Caki2 (cell line): ENCODE results near the gene SGPP2. TPM values are rescaled to one million over a fixed set of nuclear protein-coding genes. Genes with fewer than 3 reads are reported as not detected.
"Not testable (repeated sequence)": the region's sequence is repeated elsewhere in the genome, so short reads cannot be mapped to it uniquely, and the experiment has no call there.

Source experiments
- DNase-seq: peaks from one replicate; pipeline ENCODE4 v3.0.0-alpha.2; 2015; ENCODE audit warnings: low read depth
- in situ Hi-C: cut with HindIII; loops from 2 replicates; pipeline ENCODE4 v1.10.0; 2016; ENCODE audit warnings: low sequenced_read_pairs, low pct_unique_long_range_greater_than_20kb, mixed read lengths
- total RNA-seq: library from RNA; depleted of rRNA; stranded (reverse); fragments of >200 nt; shearing (Covaris generic); gene quantifications from 2 replicates; pipeline ENCODE4 v1.2.3, GENCODE V29; 2014; ENCODE audit warnings: low replicate concordance

Gene SGPP2
- total RNA-seq, 1 experiment from 2014 or later: 8.1 TPM

- DNase-seq: no peak
- in situ Hi-C loops: no loop called here
Observed at GRCh38 chr2:222554517-222554916, 130.2 kb downstream of the SGPP2 start.

DNA sequence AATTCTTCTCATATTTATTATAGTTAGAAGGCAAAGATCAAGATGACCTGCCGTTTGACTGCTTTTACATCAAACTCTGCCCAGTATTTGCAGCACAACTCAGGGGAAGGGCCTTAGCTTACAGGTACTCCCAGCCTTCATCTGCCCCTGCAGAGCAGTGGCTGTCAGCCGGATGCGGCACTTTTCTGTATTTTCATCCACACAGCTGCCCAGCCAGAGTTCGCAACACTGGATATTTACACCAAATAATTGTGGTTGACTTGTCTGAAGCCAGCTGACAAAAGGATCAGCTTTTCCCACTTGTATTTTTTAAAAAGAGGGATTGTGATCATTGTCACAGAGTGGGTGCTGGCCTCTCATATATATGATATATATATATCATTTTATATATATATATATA, 136.8 kb downstream of the SGPP2 start:
- DNase-seq: no peak
- in situ Hi-C loops: no loop called here

- DNase-seq: peak; percentile 60
- in situ Hi-C loops: no loop called here
Observed at GRCh38 chr2:222561817-222562645, 137.7 kb downstream of the SGPP2 start.

GRCh38 chr2:222563106-222563718, 138.9 kb downstream of the SGPP2 start:
- no peak for DNase-seq
- in situ Hi-C loops: no loop called here

DNA sequence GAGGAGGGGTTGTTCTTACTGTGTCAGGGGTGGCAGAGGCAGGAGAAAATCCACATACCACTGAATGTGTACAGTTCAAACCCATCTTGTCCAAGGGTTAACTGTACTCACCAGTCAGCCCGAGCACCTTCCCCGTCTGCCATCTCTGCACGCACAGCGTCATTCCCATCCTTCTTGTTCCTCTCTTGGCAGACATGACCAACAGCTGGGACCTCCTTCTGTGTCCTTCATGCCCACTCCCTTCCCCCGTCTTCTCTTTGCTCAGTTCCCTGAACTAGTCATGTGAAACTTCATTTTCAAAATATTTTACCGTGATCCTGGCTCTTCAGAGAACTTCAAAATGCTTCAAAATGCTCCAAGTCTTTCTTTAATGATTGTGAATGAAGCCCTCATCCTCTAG, 139.6 kb downstream of the SGPP2 start:
- in situ Hi-C loops: no loop called here
- no peak for DNase-seq

- in situ Hi-C loops: no loop called here
- no peak for DNase-seq
Observed at GRCh38 chr2:222566229-222566628, 141.9 kb downstream of the SGPP2 start.

GRCh38 chr2:222568865-222569264, 144.5 kb downstream of the SGPP2 start:
- DNase-seq: no peak
- in situ Hi-C loops: no loop called here

GRCh38 chr2:222569826-222570225, 145.5 kb downstream of the SGPP2 start:
- in situ Hi-C loops: no loop called here

GRCh38 chr2:222572264-222572721, 147.9 kb downstream of the SGPP2 start:
- in situ Hi-C loops: no loop called here
- no peak for DNase-seq

More at GRCh38 chr2:222569826-222570225, 145.5 kb downstream of the SGPP2 start:
- no peak for DNase-seq

- peak; percentile 7 for DNase-seq
- in situ Hi-C loops: no loop called here
Observed at GRCh38 chr2:222572751-222573174, 148.4 kb downstream of the SGPP2 start.

GRCh38 chr2:222575618-222576017, 151.3 kb downstream of the SGPP2 start:
- no peak for DNase-seq
- in situ Hi-C loops: no loop called here

DNA sequence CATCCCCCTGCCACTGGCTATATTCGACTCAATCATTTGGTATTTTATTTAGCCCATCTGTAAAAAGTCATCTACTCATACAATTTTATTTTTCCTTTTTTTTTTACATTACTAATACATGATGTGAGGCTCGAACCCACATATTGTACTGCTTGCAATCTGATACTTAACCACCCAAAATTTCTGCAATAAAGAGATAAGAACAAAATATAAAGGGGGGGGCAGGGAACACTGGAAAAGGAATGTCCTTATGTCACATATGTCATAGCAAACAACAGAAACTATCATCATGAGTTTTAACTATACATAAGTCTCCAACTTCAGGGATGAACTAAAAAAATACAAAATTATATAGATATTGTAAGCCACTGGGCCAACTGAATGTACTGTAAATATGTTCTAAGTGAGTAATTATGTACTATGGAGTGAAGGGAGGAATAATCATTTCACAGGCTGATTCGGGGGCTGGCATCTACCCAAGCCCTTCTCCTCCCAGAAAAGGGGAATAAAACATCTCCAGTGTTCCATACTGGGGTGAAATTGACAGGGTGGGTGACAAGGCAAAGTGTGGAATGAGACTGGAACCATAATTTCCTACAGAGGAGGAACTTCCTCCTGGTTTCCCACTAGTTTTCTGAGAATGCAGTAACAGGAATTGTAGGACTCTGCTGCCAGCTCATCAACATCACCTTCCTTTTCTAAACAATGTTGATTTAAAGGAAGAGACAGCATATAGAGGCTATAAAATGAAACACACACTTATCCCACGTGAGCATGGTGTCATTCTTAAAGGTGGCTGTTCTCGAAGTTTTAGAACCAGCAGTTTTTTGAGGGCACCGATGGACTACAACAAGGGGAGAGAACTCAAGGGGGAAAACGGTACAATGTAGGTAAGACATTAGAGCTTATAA, 152.1 kb downstream of the SGPP2 start:
- in situ Hi-C loops: no loop called here

GRCh38 chr2:222577341-222577740, 153.0 kb downstream of the SGPP2 start:
- DNase-seq: no peak
- in situ Hi-C loops: no loop called here

More for the DNA sequence above, 152.1 kb downstream of the SGPP2 start:
- no peak for DNase-seq

DNA sequence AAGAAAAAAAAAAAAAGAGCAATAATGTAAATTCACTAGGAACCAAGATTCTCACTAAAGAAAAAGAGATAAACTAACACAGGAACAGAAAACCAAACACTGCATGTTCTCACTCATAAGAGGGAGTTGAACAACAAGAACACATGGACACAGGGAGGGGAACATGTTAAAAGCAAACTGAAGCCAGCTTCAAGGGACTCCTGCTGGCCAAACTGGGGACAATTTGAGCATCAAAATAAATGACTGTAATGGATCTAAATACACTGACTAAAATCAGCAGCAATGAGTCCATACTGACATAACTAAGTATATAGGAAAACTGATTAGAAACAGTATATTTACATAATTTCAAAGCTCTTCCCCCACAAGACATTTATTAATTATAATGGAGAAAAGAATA, 158.6 kb downstream of the SGPP2 start:
- DNase-seq: no peak
- in situ Hi-C loops: no loop called here

DNA sequence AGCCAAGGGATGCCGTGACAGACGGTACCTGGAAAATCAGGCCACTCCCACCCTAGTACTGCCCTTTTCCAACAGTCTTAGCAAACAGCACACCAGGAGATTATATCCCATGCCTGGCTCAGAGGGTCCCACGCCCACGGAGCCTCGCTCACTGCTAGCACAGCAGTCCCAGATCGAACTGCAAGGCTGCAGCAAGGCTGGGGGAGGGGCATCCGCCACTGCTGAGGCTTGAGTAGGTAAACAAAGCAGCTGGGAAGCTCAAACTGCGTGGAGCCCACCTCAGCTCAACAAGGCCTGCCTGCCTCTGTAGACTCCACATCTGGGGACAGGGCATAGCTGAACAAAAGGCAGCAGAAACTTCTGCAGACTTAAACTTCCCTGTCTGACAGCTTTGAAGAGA, 160.2 kb downstream of the SGPP2 start:
- DNase-seq, in situ Hi-C loops: not testable (repeated sequence)

DNA sequence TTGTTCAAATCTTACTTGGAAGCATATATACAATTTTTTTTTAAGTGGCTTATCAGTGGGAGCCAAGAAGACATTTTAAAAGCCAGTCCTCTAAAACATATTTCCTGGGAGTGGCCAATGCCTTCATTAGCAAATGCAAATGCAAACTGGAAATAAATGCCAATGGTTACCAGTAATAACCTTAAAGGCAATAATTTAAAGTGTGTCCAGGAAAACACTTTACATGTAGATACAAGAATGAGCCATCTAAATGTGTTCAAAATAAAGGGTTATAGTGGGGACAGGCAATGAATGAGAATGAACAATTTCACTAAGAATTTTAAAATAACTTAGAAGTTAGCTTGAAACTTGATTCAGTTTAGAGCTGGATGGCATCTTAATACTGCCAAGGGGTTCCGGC, 167.3 kb downstream of the SGPP2 start:
- in situ Hi-C loops: no loop called here
- no peak for DNase-seq

DNA sequence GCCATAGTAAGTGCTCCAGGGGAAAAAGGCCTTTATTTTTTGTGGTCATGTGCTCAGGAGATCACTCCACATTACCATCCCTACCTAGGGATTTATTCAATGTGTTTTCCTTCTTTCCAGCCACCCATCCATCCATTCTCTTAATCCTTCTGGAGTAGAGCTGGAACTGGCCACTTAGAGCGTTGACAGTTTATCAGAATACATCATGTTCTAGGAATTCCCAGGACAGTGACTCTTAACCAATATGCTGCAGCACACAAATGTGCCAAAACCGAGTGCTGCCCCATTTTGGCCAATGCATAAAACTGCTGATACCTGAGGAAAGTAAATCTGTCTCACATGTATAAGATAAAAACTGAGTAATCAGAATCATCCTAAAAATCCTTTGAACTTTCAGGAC, 167.8 kb downstream of the SGPP2 start:
- DNase-seq: no peak
- in situ Hi-C loops: no loop called here

DNA sequence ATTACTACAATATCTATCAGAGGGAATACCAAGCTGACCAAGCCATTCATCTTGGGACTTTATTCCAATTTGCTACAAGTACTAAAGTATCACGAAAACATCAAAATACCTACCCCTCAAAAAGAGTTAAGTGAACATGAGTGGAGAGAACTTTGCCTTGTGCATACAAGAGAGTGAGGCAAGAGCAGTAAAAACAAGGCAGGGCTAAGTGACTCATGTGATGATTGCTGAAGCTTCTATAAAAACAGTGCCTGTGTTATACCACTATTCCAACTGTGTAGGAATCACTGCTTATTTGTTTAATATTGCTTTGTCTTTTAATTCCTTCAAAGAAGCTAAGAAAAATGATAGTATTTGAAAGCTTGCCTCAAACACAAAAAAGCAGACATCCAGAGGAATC, 170.3 kb downstream of the SGPP2 start:
- in situ Hi-C loops: no loop called here
- DNase-seq: peak; percentile 17

DNA sequence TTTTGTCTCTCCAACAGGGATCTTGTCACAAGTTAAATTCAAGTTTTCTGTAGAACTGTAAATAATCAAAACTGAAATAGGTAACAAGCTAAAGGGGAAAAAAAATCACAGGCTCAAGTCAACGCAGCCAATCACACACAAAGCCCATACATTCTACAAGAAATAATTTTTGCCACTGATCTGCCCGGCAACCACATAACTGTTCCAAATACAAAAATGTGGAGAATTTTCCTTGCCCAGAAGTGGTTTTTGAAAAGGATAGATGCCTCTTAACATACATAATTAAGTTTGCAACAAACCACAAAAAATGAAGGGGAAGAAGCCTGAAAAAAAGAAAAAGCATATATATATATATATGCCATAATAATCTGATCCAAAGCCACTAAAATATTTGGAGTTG, 171.2 kb downstream of the SGPP2 start:
- in situ Hi-C loops: no loop called here
- DNase-seq: no peak
